ENCODE results near the gene FARS2. TPM values are rescaled to one million over a fixed set of nuclear protein-coding genes. Genes with fewer than 3 reads are reported as not detected.

The FARS2 gene
- total and polyA plus RNA-seq, 10 donors = 9.0 to 27.4 (median 19.8) TPM

- H3K4me3 ChIP-seq = no peak overlapping the region
- H3K27ac ChIP-seq = no peak overlapping the region
- H3K27me3 ChIP-seq (replicated peaks in 1 of 7) = no peaks in the 10 kb centered on the region
- no peak for TF ChIP-seq POLR2AphosphoS5 (IDR thresholded peaks at IDR 0.05)
- 52 to 67% (median 54%) methylated on average over 3 of the region's 3 CpGs for WGBS, 5 donors
- H3K36me3 ChIP-seq = peaks cover 0 to 7% (median 0%) of the 10 kb centered on the region in 6 donors
- H3K4me1 ChIP-seq = peaks cover 0 to 16% (median 7%) of the 10 kb centered on the region in 6 donors
- intact Hi-C loops (cut with DNase I; ENCODE audit: low total_unique reads) = no loop called here
- DNase-seq = no peak
- H3K9me3 ChIP-seq = no peaks in the 10 kb centered on the region
Observed at GRCh38 chr6:5511954-5512353, 250.6 kb downstream of the FARS2 start.

GRCh38 chr6:5512422-5512821, 251.1 kb downstream of the FARS2 start:
- intact Hi-C loops (cut with DNase I; ENCODE audit: low total_unique reads) = no loop called here
- Histone ChIP-seq H3K4me1 (peaks cover 0 to 14% (median 5%) of the 10 kb centered on the region in 6 donors), H3K27me3 (replicated peaks in 1 of 7) (no peaks in the 10 kb centered on the region), H3K36me3 (peaks cover 0 to 7% (median 0%) of the 10 kb centered on the region in 6 donors), H3K9me3 (no peaks in the 10 kb centered on the region), H3K27ac (no peak overlapping the region), H3K4me3 (no peak overlapping the region)
- no peak for TF ChIP-seq POLR2A (IDR thresholded peaks at IDR 0.05)
- TF ChIP-seq POLR2AphosphoS5 (IDR thresholded peaks at IDR 0.05) = no peak
- no peak for TF ChIP-seq CTCF (IDR thresholded peaks at IDR 0.05 in 8 of 11, conservative IDR thresholded peaks at IDR 0.05 in 3 of 11)
- WGBS, 5 donors = 76 to 93% (median 83%) methylated on average over 2 of the region's 2 CpGs
- DNase-seq = no peak

- peaks cover 0 to 7% (median 0%) of the 10 kb centered on the region in 6 donors for H3K36me3 ChIP-seq
- TF ChIP-seq CTCF (IDR thresholded peaks at IDR 0.05 in 8 of 11, conservative IDR thresholded peaks at IDR 0.05 in 3 of 11) (no peak), POLR2AphosphoS5 (IDR thresholded peaks at IDR 0.05) (no peak), POLR2A (IDR thresholded peaks at IDR 0.05) (no peak)
- no peak overlapping the region for H3K4me3 ChIP-seq
- intact Hi-C loops (cut with DNase I; ENCODE audit: low total_unique reads) = no loop called here
- WGBS, 5 donors = 82 to 96% (median 89%) methylated on average over 6 of the region's 6 CpGs
- H3K27ac ChIP-seq = no peak overlapping the region
- DNase-seq = no peak
- no peaks in the 10 kb centered on the region for H3K9me3 ChIP-seq
- no peaks in the 10 kb centered on the region for H3K27me3 ChIP-seq (replicated peaks in 1 of 7)
- peaks cover 0 to 14% (median 0%) of the 10 kb centered on the region in 6 donors for H3K4me1 ChIP-seq
Observed at GRCh38 chr6:5513408-5513807, 252.1 kb downstream of the FARS2 start.

GRCh38 chr6:5514353-5514752, 253.0 kb downstream of the FARS2 start:
- peaks cover 0 to 21% (median 0%) of the 10 kb centered on the region in 6 donors for H3K4me1 ChIP-seq
- intact Hi-C loops (cut with DNase I; ENCODE audit: low total_unique reads) = no loop called here
- no peaks in the 10 kb centered on the region for H3K27me3 ChIP-seq (replicated peaks in 1 of 7)
- H3K36me3 ChIP-seq = peaks cover 0 to 7% (median 0%) of the 10 kb centered on the region in 6 donors
- DNase-seq = no peak
- TF ChIP-seq POLR2A (IDR thresholded peaks at IDR 0.05) (no peak), CTCF (IDR thresholded peaks at IDR 0.05 in 8 of 11, conservative IDR thresholded peaks at IDR 0.05 in 3 of 11) (no peak), POLR2AphosphoS5 (IDR thresholded peaks at IDR 0.05) (no peak)
- no peak overlapping the region for H3K4me3 ChIP-seq
- no peak overlapping the region for H3K27ac ChIP-seq
- H3K9me3 ChIP-seq = no peaks in the 10 kb centered on the region

GRCh38 chr6:5515200-5515599, 253.9 kb downstream of the FARS2 start:
- H3K36me3 ChIP-seq = peaks cover 0 to 5% (median 0%) of the 10 kb centered on the region in 6 donors
- H3K27ac ChIP-seq = no peak overlapping the region
- H3K4me3 ChIP-seq = no peak overlapping the region
- WGBS, 5 donors = 65 to 96% (median 82%) methylated on average over 4 of the region's 4 CpGs
- no peaks in the 10 kb centered on the region for H3K27me3 ChIP-seq (replicated peaks in 1 of 7)
- TF ChIP-seq CTCF (IDR thresholded peaks at IDR 0.05 in 8 of 11, conservative IDR thresholded peaks at IDR 0.05 in 3 of 11) (no peak), POLR2AphosphoS5 (IDR thresholded peaks at IDR 0.05) (no peak), POLR2A (IDR thresholded peaks at IDR 0.05) (no peak)
- DNase-seq = no peak
- H3K9me3 ChIP-seq = no peaks in the 10 kb centered on the region
- intact Hi-C loops (cut with DNase I; ENCODE audit: low total_unique reads) = no loop called here
- peaks cover 0 to 30% (median 0%) of the 10 kb centered on the region in 6 donors for H3K4me1 ChIP-seq

Measured in spleen (tissue), 11 donors.